ENCODE results near the gene FCMR.

GRCh38 chr1:206891412-206891811 lies 30.3 kb downstream of the FCMR start:
- no peak for TF ChIP-seq CTCF (IDR thresholded peaks at IDR 0.05)
- no peak for TF ChIP-seq EP300 (IDR thresholded peaks at IDR 0.05)

Measured in ovary (tissue), 3 donors.